Nucleus accumbens (tissue), 56 donors: ENCODE measurements around the gene HDAC5.
"Not testable (repeated sequence)": the region's sequence is repeated elsewhere in the genome, so short reads cannot be mapped to it uniquely, and the experiment has no call there.

Source experiments
- DNase-seq, 56 donors: peaks; one replicate each; lab custom pipeline; 2025; lab: John Stamatoyannopoulos, UW

Gene HDAC5

DNA sequence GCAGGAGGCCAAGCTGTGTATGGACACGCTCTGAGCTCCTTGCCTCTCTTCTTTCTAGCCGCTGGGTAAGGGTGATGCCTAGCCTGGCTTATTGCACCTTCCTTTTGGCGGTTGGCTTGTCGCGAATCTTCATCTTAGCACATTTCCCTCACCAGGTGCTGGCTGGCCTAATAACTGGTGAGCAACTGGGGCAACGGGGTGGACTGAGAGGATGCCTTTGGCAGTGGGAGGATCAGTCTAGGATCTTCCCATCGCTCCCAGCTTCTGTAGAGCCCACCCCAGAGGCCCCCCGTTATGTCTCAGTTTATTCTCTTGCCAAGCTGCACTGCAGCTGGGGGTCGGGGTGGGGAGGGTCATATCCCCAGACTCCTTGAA, 48.5 kb downstream of the HDAC5 start:
- DNase-seq, result no peak

DNA sequence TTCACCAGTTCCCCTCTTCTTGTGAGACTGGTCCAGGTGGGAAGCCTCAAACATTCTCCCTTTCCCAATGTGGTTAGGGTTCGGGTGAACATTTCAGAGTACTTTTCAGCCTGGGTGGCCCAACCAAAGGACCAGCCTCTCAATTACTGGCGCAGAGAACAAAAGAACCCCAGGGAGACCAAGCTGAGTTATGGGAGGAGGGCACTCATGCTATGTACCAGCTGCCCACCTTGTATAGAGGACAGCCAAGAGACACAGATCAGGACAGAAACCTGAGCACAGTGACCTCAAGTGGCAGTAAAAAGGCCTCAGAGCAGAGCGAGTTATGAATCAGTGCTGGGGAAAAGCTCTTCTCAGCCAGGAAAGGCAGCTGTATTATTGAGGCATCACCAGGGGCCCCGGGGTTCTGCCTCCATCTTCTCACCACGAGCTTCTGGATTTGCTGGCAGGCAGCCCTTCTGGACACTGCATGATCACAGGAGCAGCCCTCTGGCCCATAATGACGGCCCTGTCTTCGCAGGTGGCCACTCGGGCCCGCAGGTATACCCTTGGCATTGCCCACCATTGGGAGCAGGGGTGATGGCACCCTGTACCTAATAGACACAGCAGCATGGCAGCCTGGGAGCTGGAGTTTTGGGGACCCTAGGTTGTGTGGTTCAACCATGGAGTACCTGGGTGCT, 49.1 kb downstream of the HDAC5 start:
- DNase-seq, result no peak

DNA sequence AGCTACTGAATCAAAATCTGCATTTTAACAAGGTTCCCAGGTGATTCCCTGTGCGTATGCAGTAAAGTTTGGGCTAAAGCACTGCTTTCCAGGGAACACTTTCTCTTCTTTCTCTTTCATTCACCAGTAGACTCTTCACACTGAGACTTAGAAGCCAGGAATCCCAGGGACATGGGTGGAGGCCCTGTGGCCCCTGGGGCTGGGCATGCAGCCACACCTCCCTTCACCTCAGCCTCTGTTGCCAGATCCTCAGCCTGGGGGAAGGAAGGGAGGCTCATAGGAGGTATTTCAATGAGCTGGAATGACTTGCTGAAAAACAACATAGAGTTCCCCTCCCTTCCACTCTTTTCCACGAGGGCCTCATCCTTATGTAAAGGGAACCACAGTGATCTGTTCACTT, 51.7 kb downstream of the HDAC5 start:
- DNase-seq, result no peak

GRCh38 chr17:44071198-44071520, 52.3 kb downstream of the HDAC5 start:
- DNase-seq, result peak in 1 of 56 donors; percentile 51

- DNase-seq, result peak; percentile 64 to 97 (median 91)
Measured at GRCh38 chr17:44070455-44071197, 52.8 kb downstream of the HDAC5 start, which contains the start of gene G6PC3. Gene G6PC3 (plus strand): TSS chr17:44070735. CDS start chr17:44070966, 231 bp downstream.

DNA sequence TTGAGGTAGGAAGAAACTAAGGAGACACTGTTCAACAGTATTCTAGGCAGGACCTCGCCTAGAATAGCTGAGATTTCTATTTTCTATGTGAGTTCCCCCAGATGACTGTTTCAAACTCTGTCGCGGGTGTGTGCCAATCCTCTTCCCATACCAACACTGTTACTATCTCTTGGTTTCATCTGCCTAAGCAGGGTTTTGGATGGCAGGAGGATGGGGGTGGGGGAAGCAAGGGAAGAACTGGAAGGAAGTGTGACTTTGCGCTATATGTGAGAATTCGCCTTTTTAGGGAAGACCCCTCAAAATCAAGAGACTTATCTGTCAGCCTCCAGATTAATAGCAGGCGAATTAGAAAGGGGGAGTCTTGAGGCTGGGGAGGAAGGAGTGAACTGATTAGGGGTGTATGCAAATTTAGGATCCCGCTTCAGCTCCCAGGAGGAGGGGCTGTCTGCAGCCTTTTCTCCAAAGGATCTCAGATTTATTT, 53.4 kb downstream of the HDAC5 start:
- DNase-seq, result peak in 17 of 56 donors; percentile 9 to 58 (median 28)

- no peak for DNase-seq
Measured at GRCh38 chr17:44067545-44067940, 55.9 kb downstream of the HDAC5 start.

GRCh38 chr17:44066204-44066930, 57.1 kb downstream of the HDAC5 start, which contains the start of gene LSM12:
Gene LSM12 (minus strand): TSS chr17:44066671. CDS start chr17:44066587, 84 bp downstream.
- peak in 54 of 56 donors; percentile 23 to 91 (median 75) for DNase-seq

GRCh38 chr17:44065668-44066203, 57.7 kb downstream of the HDAC5 start:
- DNase-seq, result no peak

- DNase-seq, result no peak
Measured at GRCh38 chr17:44063704-44064639, 59.5 kb downstream of the HDAC5 start.

DNA sequence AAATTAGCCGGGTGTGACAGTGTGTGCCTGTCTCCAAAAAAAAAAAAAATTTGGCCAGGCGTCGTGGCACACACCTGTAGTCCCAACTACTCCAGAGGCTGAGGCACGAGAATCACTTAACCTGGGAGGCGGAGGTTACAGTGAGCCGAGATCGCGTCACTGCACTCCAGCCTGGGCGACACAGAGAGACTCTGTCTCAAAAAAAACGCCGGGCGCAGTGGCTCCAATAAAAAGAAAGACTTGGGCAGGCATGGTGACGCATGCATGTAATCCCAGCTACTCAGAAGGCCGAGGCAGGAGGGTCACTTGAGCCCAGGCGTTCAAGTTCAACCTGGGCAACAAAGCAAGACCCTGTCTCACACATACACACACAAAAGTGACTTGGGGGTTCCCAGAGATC, 60.6 kb downstream of the HDAC5 start:
- DNase-seq, result no peak

DNA sequence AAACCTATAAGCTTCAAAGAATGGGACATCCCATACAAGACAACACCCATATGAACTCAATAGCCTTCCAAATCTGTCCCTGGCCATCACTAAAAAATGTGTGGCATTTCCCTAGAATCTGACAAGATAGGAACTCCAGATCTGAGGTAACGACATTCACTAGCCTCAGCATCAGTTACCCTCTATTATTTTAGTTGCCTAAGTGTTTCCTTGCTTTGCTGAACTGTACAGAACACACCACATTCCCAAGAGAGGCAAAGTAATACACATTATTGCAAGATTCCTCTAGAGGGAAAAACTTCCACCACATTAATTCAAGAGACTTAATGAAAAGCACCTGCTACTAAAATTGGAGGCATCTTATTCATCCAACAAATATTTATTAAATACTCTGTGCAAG, 62.0 kb downstream of the HDAC5 start:
- no peak for DNase-seq

DNA sequence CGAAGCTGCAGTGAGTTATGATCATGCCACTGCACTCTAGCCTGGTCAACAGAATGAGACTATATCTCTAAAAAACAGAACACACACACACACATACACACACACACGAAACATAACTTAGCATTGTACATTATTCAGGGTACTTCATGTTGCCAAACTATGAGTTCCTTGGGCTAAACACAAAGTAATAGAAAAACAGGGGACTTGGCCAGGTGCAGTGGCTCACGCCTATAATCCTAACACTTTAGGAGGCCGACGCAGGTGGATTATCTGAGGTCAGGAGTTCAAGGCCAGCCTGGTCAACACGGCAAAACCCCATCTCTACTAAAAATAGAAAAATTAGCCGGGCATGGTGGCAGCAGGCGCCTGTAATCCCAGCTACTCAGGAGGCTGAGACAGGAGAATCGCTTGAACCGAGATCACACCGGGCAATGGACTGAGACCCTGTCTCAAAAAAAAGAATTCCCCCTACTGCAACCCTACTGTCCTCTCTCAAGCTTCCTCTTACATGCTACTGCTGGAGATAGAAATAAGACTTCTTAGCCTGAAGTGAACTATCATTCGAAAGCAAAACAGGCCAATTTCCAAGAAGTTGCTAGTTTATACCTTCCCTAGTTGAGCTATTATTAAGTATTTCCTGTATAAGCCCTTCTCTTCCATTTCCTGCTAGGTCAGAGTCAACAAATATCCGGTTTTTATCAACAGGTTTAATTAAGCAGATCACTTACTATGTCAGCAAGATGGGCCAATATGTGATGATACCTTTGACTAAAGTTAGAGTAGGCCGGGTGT, 64.1 kb downstream of the HDAC5 start:
- DNase-seq, result no peak

DNA sequence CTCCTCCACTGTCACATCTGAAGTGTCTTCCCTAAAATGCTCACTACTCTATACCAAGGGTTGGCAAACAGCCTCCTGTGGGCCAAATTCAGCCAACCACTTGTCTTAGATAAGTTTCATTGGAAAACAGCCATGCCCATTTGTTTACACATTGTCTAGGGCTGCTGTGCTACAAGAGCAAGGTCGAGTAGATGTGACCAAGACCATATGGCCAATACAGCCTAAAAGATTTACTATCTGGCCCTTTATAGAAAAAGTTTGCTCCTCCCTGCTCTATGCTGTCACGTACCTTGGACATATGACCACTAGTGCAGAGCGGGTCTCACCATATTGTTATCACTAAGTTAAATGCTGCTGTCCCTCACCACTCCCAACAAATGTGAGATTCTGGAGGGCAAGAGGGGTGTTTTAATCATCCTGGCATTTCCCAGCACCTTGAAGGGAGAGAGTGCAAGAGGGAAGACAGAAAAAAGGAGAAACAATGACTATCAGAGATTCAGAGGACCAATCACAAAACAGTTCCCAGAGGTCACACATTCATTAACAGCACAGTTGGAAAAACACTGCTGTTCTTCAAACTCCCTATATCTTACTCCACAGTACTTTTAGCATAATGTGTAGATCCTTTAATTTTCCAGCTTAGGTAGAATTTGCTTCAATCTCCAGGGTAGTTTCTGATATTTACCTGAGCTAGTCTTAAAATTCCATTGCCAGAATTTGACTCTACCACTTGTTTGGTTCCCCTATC, 70.1 kb downstream of the HDAC5 start:
- DNase-seq, result no peak

- no peak for DNase-seq
Measured at GRCh38 chr17:44049294-44050060, 74.0 kb downstream of the HDAC5 start.

DNA sequence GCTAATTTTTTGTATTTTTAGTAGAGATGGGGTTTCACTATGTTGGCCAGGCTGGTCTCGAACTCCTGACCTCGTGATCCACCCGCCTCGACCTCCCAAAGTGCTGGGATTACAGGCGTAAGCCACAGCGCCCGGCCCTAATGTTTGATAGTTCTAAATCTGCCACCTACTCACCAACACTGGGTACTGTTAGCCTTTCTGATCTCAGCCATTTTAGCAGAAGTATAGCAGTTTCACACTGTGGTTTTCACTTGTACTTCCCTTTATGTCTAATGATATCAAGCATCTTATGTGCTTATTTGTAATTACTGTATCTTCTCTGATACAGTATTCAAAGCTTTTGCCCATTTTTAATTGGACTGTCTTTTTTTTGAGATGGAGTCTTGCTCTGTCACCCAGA, 76.5 kb downstream of the HDAC5 start:
- DNase-seq, result not testable (repeated sequence)

DNA sequence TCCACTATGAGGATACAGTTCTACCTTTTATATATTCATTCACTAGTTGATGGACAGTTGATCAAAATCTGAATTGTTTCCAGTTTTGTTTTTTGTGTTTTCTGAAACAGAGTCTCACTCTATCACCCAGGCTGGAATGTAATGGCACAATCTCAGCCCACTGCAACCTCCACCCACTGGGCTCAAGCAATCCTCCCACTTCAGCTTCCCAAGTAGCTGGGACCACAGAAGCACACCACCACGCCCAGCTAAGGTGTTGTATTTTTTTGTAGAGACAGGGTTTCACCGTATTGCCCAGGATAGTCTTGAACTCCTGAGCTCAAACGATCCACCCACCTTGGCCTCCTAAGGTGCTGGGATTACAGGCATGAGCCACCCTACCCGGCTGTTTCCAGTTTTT, 78.0 kb downstream of the HDAC5 start:
- no peak for DNase-seq

GRCh38 chr17:44044071-44044470, 79.4 kb downstream of the HDAC5 start:
- DNase-seq, result no peak
